ENCODE results near the gene PRDM16. TPM values are rescaled to one million over a fixed set of nuclear protein-coding genes. Genes with fewer than 3 reads are reported as not detected.

The PRDM16 gene
- total RNA-seq, 1 experiment from 2014 or later = 22.3 TPM

DNA sequence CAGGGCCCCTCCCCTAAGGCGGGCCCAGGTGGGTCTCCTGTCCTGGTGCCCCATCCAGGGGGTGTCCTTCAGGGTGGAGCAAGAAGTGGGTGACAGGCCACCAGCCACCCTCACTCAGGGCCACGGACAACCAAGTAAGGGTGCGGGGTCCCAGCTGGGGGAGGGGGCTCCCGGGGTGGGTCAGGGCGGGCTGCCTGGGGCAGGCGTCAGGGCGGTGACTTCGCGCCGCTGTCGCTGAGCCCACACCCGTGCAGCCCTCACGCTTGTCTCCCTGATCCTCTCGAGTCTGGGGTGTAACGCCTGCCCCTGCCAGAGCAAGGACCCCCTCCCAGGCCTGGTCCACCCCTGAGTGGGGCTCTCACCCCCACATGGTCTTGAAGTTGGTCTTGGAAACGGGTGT is 407.7 kb downstream of the PRDM16 start:
- in situ Hi-C loops (cut with HindIII; ENCODE audit: low pct_unique_long_range_greater_than_20kb, low sequenced_read_pairs) = no loop called here
- intact Hi-C loops (cut with micrococcal nuclease; ENCODE audit: unreplicated experiment) = no loop called here
- CTCF ChIA-PET = interaction anchor here (0.6 kb wide), 1 partner anchor 143 kb away, joined by 10 read pairs; no protein-coding TSS in a partner anchor

DNA sequence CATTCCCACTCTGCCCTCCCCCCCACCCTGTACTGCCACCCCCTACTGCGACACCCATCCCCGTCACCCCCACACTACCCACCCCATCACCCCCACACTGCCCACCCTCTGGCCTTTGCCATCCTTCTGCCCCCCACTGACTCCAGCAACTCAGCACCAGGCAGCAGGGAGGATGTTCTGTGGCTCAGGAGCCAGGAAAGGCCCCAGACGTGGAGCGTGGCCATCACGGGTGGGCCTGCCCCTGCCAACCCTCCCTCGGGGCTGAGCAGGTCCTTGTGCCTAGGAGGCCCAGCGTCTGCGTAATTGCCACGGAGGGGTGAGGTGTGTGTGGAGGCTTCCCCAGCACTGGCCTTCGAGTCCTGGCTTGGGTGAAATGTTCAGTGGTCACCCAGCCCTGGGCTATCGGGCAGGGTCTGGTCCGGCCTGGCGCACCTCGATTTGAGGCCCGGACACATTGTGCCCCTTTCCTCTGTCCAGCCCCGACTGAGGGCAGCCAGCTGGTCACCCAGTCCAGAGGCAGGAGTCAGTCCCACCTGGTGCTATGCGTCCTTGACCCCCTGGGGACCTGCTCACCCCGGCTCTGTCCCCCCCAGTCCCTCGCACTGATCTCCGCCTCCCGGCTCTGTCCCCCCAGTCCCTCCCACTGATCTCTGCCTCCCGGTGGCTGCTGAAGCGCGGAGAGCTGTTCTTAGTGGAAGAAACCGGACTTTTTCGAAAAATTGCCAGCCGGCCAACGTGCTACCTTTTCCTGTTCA is 408.4 kb downstream of the PRDM16 start:
- Histone ChIP-seq H3K4me1 (ENCODE audit: control insufficient read depth, insufficient read depth, low read length) (peaks cover 23% of the 10 kb centered on the region), H3K36me3 (ENCODE audit: control insufficient read depth, insufficient read depth, low read length) (no peaks in the 10 kb centered on the region), H3K27ac (ENCODE audit: low read length) (no peak overlapping the region), H3K4me3 (ENCODE audit: low read depth in 2 of 2, low read length in 2 of 2) (no peak overlapping the region), H3K27me3 (ENCODE audit: control insufficient read depth, insufficient read depth, low read length) (no peaks in the 10 kb centered on the region), H3K9me3 (ENCODE audit: control insufficient read depth, insufficient read depth, low read depth, low read length) (no peaks in the 10 kb centered on the region)
- POLR2A ChIA-PET = interaction anchor here (0.6 kb wide), 1 partner anchor 14 kb away, joined by 4 read pairs; no protein-coding TSS in a partner anchor
- ATAC-seq = peak; percentile 1; the same call in 1 of the 2 replicates
- no peak for DNase-seq (ENCODE audit: low read depth, low spot score)
- intact Hi-C loops (cut with micrococcal nuclease; ENCODE audit: unreplicated experiment) = no loop called here
- CTCF ChIA-PET = interaction anchor here (2.0 kb wide), 1 partner anchor 24 kb away, joined by 8 read pairs; no protein-coding TSS in a partner anchor
- no peak for TF ChIP-seq POLR2AphosphoS5 (IDR thresholded peaks at IDR 0.05; ENCODE audit: low read depth, low read length)
- TF ChIP-seq, protein P1, sequence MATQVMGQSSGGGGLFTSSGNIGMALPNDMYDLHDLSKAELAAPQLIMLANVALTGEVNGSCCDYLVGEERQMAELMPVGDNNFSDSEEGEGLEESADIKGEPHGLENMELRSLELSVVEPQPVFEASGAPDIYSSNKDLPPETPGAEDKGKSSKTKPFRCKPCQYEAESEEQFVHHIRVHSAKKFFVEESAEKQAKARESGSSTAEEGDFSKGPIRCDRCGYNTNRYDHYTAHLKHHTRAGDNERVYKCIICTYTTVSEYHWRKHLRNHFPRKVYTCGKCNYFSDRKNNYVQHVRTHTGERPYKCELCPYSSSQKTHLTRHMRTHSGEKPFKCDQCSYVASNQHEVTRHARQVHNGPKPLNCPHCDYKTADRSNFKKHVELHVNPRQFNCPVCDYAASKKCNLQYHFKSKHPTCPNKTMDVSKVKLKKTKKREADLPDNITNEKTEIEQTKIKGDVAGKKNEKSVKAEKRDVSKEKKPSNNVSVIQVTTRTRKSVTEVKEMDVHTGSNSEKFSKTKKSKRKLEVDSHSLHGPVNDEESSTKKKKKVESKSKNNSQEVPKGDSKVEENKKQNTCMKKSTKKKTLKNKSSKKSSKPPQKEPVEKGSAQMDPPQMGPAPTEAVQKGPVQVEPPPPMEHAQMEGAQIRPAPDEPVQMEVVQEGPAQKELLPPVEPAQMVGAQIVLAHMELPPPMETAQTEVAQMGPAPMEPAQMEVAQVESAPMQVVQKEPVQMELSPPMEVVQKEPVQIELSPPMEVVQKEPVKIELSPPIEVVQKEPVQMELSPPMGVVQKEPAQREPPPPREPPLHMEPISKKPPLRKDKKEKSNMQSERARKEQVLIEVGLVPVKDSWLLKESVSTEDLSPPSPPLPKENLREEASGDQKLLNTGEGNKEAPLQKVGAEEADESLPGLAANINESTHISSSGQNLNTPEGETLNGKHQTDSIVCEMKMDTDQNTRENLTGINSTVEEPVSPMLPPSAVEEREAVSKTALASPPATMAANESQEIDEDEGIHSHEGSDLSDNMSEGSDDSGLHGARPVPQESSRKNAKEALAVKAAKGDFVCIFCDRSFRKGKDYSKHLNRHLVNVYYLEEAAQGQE (IDR thresholded peaks at IDR 0.05; ENCODE audit: insufficient read depth in 1 of 2, low read depth in 2 of 2, low read length in 1 of 2) = no peak
- TF ChIP-seq, protein P2, sequence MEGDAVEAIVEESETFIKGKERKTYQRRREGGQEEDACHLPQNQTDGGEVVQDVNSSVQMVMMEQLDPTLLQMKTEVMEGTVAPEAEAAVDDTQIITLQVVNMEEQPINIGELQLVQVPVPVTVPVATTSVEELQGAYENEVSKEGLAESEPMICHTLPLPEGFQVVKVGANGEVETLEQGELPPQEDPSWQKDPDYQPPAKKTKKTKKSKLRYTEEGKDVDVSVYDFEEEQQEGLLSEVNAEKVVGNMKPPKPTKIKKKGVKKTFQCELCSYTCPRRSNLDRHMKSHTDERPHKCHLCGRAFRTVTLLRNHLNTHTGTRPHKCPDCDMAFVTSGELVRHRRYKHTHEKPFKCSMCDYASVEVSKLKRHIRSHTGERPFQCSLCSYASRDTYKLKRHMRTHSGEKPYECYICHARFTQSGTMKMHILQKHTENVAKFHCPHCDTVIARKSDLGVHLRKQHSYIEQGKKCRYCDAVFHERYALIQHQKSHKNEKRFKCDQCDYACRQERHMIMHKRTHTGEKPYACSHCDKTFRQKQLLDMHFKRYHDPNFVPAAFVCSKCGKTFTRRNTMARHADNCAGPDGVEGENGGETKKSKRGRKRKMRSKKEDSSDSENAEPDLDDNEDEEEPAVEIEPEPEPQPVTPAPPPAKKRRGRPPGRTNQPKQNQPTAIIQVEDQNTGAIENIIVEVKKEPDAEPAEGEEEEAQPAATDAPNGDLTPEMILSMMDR (IDR thresholded peaks at IDR 0.05) = no peak
- no peak for TF ChIP-seq TCF7L2 (IDR thresholded peaks at IDR 0.05; ENCODE audit: low read depth, low read length)
- TF ChIP-seq SIN3A (IDR thresholded peaks at IDR 0.05; ENCODE audit: borderline replicate concordance, insufficient read depth, low read depth, low read length) = no peak
- in situ Hi-C loops (cut with HindIII; ENCODE audit: low pct_unique_long_range_greater_than_20kb, low sequenced_read_pairs) = no loop called here
- BruUV-seq (replicated peaks) = no TSS peak

More for the DNA sequence above, 407.7 kb downstream of the PRDM16 start:
- no peaks in the 10 kb centered on the region for H3K9me3 ChIP-seq (ENCODE audit: control insufficient read depth, insufficient read depth, low read depth, low read length)
- no TSS peak for BruUV-seq (replicated peaks)
- ATAC-seq (no peak), DNase-seq (ENCODE audit: low read depth, low spot score) (no peak)
- no peaks in the 10 kb centered on the region for H3K27me3 ChIP-seq (ENCODE audit: control insufficient read depth, insufficient read depth, low read length)
- TF ChIP-seq POLR2AphosphoS5 (IDR thresholded peaks at IDR 0.05; ENCODE audit: low read depth, low read length) = no peak
- TF ChIP-seq, protein P2 (IDR thresholded peaks at IDR 0.05) = no peak
- TF ChIP-seq, protein P1 (IDR thresholded peaks at IDR 0.05; ENCODE audit: insufficient read depth in 1 of 2, low read depth in 2 of 2, low read length in 1 of 2) = no peak
- no peak for TF ChIP-seq TCF7L2 (IDR thresholded peaks at IDR 0.05; ENCODE audit: low read depth, low read length)
- no peak for TF ChIP-seq SIN3A (IDR thresholded peaks at IDR 0.05; ENCODE audit: borderline replicate concordance, insufficient read depth, low read depth, low read length)
- H3K36me3 ChIP-seq (ENCODE audit: control insufficient read depth, insufficient read depth, low read length) = no peaks in the 10 kb centered on the region
- POLR2A ChIA-PET = no interaction called here
- no peak overlapping the region for H3K4me3 ChIP-seq (ENCODE audit: low read depth in 2 of 2, low read length in 2 of 2)
- H3K27ac ChIP-seq (ENCODE audit: low read length) = no peak overlapping the region
- peaks cover 20% of the 10 kb centered on the region for H3K4me1 ChIP-seq (ENCODE audit: control insufficient read depth, insufficient read depth, low read length)
